ENCODE results near the gene TGM2.

Gene TGM2

DNA sequence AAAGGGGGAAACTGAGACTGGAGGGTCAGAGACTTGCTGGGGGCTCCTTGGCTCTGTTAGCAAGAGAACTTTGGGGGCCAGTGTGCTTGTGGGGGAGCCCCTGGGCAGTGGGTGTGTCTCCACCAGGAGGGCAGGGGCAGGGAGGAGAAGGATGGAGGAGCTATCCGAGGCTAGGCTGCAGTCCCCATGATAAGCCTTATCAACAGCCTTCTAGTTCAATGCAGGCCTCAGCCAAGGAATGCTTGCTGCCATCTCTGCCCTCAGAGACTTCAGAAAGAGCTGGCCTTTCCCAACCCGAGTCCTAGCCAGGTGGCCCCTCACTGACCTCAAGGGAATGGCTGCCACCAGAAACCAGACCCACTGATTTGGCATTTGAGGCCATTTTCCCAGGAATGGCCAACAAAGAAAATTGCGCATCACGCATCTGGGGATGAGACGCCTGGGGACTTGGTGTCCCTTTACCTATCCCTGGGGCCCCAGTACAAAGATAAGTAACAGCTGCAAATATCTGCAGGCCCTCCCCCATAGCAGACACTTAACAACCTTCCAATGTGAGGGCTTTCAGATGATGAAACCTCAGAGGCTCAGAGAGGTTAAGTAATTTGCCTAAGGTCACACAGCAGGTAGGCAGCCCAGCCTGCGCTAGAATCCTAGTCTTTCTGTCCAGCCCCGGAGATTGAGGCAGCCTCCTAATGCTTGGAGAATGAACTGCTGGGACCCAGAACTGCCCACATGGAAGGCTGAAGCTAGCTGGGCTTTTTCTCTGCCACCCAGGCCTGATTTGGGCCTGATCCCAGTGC, 4.9 kb downstream of the TGM2 start:
- DNase-seq: no peak

DNA sequence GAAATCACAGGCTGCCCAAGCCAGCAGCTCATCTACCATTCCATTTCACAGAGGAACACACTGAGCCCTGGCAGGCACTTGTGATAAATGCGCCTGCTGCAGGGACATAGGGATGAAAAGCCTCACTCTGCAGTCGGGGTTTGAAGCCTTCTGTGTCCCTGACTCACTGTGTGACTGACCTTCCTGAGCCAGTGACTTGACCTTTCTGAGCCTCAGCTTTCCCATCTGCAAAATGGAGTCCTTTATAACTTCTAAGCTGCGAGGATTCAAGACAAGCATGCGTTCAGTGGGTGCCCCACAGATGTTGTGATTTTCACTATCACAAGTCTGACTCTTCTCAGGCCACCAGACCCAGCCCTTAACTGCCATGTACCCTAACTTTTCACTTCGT, 5.5 kb downstream of the TGM2 start:
- DNase-seq: no peak

DNA sequence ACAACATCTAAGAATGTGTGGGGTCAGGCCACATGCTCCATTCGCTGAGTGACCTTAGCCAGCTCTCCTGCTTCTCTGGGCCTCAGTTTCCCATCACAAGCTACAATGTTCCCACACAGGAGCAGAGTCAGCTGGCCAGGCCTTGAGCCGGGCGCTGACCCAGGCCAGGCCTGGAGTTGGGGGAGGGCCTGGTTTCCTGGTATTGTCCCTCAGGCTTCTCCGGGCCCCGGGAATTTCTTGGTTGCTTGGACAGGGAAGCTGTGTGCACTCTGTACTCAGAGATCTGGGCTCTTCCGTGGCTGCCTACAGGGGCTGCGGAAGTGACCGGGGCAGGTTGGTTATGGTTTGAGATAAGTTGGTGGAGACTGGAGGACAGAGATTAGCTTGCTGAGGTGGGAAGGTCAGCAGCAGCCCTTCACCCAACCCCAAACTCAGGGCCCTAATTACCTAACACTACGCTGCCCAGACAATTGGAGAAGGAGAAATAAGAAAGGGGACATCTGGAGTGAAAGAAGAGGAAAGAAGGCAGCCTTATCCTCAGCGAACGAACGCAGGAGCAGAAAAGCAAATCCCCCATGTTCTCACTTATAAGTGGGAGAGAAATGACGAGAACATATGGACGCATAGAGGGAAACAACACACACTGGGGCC, 6.2 kb downstream of the TGM2 start:
- no peak for DNase-seq

DNA sequence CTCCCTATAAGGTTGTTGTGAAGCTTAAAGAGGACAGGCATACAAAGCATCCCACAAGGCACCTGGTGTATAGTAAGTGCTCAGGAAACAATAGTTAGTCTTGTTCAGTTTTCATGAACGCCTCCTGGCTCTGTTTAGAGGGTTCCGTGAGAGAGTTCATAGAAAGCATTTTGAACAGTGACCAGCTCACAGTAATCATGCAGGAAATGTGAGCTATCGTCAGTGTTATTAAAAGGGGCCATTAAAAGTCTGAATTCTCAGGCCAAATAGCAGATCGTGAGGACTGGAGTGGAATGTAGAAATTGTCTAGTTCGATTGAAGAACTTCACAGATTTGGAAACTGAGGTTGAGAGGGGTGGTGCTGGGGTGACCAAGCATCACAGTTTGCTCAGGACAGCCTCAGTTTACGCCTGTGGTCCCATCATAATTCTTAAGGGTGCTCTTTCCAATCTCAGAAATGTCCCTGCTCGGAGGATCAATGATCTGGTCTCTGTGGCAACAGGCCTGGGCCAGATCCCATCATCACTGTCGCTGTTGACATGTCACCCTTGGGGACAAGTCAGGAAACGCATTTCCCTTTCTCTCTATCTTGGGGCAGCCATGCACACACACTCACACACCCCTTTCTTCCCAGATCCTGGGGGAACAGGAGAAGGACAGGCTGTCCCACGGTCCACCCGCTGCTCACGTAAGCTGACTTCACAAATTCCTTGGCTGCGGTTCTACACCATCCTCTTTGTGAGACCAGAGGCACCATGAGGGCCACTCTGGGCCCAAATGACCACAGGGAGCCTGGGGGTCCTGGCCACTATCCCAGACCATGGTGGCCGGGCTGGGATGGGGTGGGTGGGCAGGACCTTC, 7.2 kb downstream of the TGM2 start:
- no peak for DNase-seq

DNA sequence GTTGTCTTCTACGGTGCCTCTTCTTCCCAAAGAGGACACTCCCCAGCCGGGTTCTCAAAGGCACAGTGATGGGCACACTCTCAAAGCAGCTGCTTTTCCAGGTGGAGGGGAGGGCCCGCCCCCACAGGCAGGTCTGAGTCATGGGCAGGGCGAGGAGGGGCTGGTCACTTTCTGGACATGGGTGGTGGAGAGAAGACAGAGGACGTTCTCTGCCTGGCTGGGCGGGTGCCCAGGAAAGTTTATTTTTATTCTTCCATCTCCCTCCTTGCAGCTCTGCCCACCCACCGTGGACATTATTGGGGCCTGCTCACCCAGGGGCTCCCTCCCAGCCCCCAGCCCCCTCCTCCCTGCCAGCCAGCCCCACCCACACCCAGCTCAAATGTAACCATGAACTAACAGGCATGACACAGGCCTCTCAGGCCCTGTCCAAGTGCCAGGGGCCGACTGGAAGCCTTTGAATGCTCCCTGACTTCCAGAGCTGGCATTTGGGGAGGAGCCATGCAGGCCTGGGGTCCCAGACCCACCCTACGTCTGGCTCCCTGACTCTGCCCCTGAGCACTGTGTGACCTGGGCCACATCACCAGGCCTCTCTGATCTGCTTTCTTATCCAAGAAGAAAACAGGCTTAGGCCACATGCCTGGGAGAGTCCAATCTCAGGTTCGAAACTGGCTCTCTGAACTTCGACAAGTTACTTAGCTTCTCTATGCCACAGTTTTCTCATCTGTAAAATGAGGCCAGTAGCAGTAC, 8.0 kb downstream of the TGM2 start:
- DNase-seq: no peak

DNA sequence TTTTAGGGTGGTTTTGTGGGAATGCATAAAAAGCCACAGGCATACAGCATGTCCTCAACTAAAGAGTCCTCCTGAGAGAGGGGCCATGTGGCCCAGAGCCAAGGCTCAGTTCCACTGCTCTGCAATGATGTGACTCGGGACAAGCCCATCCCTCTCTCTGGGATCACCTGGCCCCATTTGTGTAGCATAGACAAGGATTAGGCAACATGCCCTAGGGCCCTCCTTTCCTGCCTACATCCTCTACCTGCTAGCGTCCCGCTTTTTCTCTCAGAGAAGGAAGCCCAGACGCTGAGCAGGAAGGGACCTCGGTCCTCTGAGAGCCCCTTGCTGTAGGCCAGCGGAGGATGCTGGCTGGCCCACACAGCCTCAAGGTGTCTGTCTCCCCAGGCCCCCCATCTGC, 8.8 kb downstream of the TGM2 start:
- no peak for DNase-seq

DNA sequence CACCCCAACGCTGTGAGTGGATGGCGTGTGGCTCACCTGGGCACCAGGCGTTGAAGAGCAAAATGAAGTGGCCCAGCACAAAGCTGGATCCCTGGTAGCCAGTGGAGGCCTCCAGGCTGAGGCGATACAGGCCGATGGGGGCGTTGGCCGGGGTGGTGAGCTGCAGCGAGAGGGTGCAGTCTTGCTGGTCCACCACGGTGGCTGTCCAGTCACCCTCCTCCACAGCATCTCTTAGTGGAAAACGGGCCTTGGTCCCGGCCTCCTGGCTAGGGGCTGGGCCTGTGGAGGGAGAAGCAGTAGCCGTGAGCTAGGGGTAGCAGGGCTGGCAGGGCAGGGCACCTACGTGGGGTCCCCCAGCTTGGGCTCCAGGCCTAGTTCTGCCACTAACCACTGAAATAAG, 9.3 kb downstream of the TGM2 start:
- DNase-seq: no peak

DNA sequence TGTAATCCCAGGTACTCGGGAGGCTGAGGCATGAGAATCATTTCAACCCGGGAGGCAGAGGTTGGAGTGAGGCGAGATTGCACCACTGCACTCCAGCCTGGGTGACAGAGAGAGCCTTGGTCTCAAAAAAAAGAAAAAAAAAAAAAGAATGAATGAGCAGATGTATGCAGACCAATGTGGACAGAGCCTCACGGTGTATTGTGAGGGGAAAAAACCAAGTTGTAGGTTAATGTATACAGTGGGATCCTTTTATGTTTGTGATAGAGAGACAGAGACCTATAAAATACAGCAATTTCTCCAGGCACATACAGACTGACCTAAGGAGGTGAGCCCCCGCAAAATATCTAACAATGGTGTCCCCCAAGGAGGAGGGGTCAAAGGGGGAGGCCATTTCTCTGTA, 11.7 kb downstream of the TGM2 start:
- no peak for DNase-seq

DNA sequence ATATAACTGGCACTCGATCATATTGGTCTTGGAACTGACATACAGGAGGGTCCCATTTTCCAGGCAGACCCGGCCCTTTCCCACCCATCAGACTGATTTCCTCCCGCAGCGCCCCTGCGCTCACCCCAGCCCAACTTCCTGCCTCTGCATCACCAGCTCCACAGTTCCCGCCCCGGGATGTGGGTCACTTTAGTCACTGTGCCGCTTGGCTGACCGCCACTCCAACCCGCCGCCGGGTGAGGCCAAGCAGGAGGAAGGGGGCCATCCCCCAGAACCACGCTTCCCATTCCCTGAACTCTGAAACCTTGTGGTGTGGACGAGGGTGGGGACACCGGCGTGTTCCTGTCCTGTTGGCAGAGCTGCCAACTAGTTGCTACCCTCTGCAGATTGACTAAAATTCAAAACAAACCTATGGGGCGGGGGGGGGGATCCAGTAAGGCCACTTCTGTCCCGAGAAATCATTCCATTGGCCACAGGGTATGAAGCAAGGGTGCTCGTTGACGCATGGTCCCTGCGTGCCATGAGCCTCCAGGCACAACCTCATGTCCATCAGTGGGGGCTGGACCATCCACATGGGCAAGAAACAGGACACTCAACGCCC, 12.3 kb downstream of the TGM2 start:
- peak; percentile 78 for DNase-seq

DNA sequence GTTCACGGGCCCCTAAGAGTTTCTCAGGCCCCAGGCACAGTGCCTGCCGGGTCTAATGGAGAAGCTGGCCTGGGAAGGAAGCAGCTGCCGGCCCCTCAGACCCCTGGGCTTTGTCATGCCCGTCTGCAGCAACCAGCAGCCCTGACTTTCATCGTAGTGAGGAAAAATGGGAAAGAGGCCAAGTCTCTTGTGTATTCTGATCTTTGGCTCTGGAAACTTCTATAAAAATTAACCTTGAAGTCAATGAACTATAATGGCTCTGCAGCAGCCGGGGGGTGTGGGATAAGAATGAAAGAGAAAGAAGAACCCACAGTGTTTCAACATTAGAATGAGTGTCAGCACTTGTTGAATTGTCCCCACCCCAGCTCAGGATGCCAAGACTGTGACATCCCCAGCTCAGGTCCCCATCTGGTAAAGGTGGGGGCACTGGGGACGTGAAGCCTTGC, 12.9 kb downstream of the TGM2 start:
- DNase-seq: no peak

DNA sequence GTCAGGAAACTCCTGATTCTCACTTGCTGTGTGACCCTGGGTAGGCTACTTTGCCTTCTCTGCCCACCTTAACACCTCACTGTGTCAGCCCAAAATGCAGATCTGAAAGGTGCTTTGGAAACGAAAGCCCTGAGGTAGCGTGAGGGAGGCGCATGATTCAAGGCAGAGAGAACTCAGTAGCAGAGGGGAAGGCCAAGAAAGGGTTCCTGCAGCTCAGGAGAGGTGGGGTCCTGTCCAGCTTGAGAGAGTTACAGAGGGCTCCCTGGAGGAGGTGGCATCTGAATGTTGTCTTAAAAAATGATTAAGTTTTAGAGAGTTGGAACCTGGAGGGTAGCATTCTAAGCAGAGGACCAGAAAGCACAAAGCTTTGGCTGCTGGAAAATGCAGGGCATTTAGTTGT, 13.6 kb downstream of the TGM2 start:
- no peak for DNase-seq

DNA sequence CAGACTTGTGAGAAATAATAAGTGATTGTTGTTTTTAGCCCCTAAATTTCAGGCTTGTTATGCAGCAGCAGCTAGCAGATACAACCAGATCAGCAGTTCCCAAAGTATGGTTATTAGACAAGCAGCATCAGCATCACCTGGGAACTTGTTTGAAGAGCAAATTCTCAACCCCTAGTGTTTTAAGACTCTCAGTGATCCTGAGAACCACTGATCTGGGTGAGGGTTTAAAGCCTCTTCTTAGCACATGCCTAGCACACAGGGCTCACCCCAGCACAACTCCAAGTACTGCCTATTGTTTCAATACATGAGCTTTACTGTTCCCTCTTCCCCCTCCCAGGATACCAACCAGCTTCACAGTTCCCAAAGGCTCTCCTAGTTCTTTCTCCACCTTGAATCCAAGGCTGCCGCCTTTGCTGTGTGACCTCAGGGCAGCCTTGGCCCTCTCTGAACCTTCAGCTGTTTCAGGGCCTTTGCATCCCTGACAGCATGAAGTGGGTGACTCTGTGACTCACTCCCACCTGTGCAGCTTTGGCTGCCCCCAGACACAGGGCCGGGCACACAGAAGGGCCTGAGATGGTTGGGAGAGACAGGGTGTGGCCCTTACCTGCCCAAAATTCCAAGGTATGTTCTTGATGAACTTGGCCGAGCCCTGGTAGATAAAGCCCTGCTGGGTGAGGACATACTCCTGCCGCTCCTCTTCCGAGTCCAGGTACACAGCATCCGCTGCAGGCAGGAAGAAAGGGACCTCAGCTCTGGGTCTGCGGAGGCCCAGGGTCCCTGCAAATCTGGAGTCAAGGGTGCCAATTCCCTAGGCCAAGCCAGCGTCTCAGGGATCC, 14.5 kb downstream of the TGM2 start:
- DNase-seq: no peak

DNA sequence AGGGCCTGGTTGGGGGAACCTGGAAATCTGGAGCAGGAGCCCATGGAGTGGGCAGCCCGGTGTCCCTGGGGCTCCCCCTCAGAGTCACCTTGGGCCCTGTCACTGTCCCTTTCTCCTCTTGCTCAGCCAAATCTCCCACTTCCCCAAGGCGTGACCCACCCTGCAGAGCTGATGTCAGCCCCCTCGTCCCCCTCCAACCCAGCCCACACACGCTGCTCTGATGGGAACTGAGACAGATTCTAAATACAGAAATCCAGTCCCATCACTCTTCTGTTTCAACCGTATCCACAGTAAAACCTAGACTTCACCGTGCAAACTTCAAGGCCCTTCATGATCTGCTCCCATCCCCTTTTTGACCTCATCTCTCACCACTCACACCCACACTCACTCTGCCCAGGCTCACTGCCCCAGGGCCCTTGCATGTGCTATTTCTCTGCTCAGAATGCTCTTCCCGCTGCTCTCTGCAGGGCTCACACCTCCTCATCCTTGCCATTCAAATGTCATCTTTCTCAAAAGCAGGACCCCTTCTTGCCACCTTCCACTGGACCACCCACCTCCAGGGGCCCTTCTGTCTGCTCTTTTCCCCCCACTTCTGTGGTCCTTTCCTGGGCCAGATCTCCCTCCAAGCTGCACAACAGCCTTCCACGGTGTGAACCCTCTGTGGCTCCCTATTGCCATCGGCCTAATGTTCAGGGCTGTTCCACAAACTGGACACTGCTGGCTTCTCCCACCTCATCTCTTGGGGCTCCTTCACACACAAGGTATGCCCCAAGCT, 16.6 kb downstream of the TGM2 start:
- no peak for DNase-seq

DNA sequence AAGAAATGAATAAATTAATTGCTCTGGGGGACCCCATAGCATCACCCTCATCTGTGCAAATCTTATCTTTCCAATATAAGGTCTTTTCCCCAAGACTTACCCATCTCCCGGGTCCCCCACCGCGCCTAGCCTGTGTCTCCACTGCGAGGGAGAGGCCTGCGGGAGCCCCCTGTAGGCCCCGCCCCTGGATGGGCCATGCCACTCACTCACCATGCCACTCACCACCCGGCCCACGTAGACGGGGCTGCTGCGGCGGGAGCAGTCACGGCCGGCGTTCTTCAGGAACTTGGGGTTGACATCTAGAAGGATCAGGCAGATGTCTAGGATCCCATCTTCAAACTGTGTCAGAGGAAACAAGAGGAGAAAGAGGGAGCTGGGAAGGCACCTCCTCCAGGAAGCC, 17.3 kb downstream of the TGM2 start:
- DNase-seq: no peak

DNA sequence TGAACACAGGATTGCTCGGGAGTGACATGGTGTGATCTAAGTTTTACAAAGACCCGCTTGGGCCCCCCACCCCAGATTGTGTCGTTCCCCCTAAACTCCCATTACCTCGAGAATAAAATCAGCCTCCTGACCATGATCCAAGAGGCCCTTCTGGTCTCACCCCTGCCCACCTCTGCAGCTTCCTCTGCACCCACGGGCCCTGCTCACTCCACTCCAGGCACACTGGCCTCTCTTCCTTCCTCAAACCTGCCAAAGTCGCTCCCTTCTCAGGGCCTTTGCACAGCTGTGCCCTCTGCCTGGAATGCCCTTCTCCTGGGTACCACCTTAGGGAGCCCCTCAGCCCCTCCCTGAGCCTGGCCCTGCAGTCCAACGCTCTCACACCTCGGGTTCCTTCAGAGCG, 17.9 kb downstream of the TGM2 start:
- DNase-seq: no peak

DNA sequence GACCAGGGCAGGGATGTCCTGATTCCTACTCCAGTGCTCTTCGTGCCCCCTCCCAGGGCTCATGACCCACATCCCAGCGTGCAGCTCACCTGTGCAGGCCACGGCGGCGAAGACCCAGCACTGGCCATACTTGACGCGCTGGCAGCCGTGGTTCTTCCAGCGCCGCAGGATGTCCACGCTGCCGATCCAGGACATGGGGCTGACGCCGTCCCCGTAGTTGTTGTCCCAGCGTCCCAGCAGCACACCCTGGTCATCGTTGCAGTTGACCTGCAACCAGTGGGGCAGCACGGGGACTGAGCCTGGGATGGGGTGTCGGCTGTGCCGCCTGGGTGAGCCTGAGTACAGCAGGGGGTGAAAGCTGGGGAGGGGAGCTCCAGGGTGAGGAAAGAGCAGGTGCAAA, 18.4 kb downstream of the TGM2 start:
- DNase-seq: no peak

DNA sequence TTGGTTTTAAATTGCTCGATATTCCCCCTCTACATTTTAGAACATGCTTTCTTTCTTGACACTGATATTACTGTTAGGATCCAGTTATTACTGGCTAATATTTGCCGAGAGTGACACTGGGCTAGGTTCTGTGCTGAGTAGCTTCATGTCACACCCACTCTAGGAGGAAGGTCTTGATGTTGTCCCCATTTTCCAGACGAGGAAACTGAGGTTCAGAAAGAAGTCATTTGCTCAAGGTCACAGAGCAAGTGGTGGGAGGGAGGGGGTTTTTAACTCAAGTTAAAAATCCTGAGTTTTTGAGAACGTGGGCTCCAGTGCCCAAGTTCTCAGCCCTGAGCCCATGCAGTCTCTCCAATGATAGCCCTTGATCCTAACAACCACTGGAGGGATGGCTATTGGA, 18.9 kb downstream of the TGM2 start:
- DNase-seq: no peak

DNA sequence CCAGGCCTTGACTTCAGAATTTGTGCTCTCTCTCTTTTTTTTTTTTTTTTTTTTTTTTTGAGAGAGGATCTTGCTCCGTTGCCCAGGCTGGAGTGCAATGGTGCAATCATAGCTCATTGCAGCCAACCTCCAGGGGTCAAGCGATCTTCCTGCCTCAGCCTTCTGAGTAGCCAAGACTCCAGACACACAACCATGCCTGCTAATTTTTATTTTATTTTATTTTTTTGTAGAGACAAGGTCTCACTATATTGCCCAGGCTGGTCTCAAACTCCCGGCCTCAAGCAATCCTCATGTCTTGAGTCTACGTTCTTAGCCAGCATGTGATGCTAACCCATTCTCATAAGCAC, 19.4 kb downstream of the TGM2 start:
- DNase-seq: no peak

DNA sequence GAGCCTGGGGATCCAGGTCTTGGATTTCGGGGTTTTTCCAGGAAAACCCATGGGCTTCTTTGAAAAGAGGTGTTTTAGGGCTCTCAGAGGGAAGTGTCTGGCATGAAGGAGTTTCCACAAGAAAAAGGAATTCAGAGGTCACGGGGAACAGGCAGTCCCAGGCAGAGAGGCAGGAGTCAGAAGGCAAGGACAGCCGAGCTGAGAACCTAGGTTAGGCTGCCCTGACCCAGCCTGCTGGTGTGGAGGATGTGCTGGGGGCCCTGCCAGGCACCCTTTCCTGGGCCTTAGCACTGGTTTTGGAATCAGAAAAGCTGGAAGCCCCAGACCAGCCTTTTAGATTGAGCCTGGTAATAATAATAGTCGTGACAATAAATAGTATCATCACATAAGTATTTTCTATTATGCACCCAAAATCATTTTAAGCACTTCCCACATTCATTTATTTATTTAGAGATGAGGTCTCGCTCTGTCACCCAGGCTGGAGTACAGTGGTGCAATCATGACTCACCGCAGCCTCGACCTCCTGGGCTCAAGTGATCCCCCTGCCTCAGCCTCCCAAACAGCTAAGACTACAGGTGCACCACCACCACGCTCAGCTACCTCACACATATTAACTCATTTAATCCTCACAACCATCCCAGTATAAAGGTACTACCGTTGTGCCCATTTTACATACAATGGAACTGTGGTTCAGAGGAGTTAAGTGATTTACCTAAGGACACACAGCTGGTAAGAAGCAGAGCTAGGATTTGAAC, 19.9 kb downstream of the TGM2 start:
- DNase-seq: no peak

DNA sequence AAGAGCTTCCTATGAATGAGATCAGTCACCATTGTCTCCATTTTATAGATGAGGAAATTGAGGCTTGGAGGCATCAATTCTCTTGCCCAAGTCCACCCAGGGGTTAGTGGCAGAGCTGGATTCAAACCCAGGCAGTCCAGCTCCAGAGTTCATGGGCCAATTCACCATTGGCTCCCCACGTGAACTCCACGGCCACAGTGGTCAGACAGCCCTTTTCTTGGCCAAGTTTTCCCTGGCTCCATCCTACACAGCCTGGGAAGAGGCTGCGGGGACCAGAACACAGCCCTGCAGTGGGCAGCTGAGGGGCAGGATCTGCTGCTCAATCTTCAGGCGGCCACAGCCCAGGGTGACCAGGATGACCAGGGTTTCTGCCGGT, 20.5 kb downstream of the TGM2 start:
- DNase-seq: no peak
